ENCODE measurements around the gene FBXW8.

DNA sequence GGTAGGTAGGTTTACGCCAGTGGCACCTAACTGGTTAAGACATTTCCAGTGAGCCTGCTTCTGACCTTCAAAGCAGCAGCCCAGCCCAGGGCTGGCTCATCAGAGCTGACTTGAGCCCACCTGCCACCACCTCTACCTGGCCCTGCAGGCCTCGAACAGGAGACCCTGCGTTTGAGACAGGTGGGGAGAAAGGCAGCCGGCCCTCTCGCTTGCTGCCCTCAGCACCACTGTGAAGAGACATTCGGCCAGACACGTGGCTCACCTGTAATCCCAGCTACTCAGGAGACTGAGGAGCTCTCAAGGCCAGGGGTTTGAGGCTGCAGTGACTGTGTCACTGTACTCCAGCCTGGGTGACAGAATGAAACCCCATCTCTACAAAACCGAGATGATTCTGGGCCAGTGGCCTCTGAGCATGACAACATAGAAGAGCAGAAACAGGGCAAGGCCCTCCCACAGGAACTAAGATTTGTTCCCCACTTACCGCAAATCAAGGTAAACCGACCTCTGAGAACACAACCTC lies 114.3 kb downstream of the FBXW8 start:
- no peak for TF ChIP-seq CTCF (IDR thresholded peaks at IDR 0.05)
- TF ChIP-seq POLR2A (IDR thresholded peaks at IDR 0.05): no peak

Data from thyroid gland (tissue), 4 donors.